Lower leg skin (tissue), 4 donors: Measurements from ENCODE around the gene SH2D3A. TPM values are rescaled to one million over a fixed set of nuclear protein-coding genes. Genes with fewer than 3 reads are reported as not detected.
A peak's percentile ranks its signal among the peaks of the same experiment; 100 is the strongest.

Experiments used
- DNase-seq, 2 donors: peaks; one replicate each; pipeline ENCODE4 v3.0.0-alpha.2; 2019; ENCODE audit warnings: low spot score in 2 of 2
- H3K4me3 ChIP-seq: fragments of 200-600 bp; sonication (generic); 2 replicates; pipeline ENCODE4 v1.5.1; 2017; ENCODE audit warnings: mild to moderate bottlenecking, low read depth; ENCODE audit not compliant: poor library complexity, severe bottlenecking
- CTCF ChIP-seq, 3 donors: fragments of 450-650 bp; IDR thresholded peaks; one replicate each; pipeline ENCODE4 v1.5.1; 2016; ENCODE audit warnings: antibody characterized with exemption in 3 of 3, mild to moderate bottlenecking in 3 of 3, moderate library complexity in 2 of 3
- POLR2A ChIP-seq, 2 donors: fragments of 450-650 bp; IDR thresholded peaks; one replicate each; pipeline ENCODE4 v1.6.1; 2016 to 2017; ENCODE audit warnings: antibody characterized with exemption in 2 of 2, mild to moderate bottlenecking in 1 of 2, moderate library complexity in 1 of 2
- WGBS, 2 donors: methylation state at CpG; one replicate each; pipeline ENCODE4 v1.1.5; 2018; 5-methylcytosine and 5-hydroxymethylcytosine counted together
- intact Hi-C: fragments of 100-400 bp; cut with DNase I; formaldehyde crosslinking; loops from one replicate; pipeline ENCODE4 v1.15.0; 2023; ENCODE audit warnings: low total_unique reads
- total RNA-seq, 4 donors: library from RNA; depleted of rRNA; stranded (reverse); fragments of >200 nt; gene quantifications; one replicate each; pipeline ENCODE4 v1.1.0, GENCODE V29; 2016

The SH2D3A gene
- total RNA-seq, 4 donors from 2014 or later, result 53.0 to 142 (median 62.3) TPM

- intact Hi-C loops, result no loop called here
- DNase-seq, result no peak
- WGBS, 2 donors, result 71% methylated on average over 15 of the region's 15 CpGs
Measured at GRCh38 chr19:6724631-6725492, 42.4 kb downstream of the SH2D3A start.

GRCh38 chr19:6723738-6724137, 43.5 kb downstream of the SH2D3A start:
- DNase-seq, result no peak
- TF ChIP-seq POLR2A (IDR thresholded peaks at IDR 0.05), result no peak
- TF ChIP-seq CTCF (IDR thresholded peaks at IDR 0.05), result no peak
- 54 to 62% methylated on average over 5 of the region's 5 CpGs for WGBS, 2 donors
- intact Hi-C loops, result no loop called here
- H3K4me3 ChIP-seq, result no peak overlapping the region

More at GRCh38 chr19:6724631-6725492, 42.4 kb downstream of the SH2D3A start:
- no peak overlapping the region for H3K4me3 ChIP-seq
- TF ChIP-seq POLR2A (IDR thresholded peaks at IDR 0.05), result no peak
- no peak for TF ChIP-seq CTCF (IDR thresholded peaks at IDR 0.05)

- intact Hi-C loops, result no loop called here
- TF ChIP-seq POLR2A (IDR thresholded peaks at IDR 0.05), result no peak
- TF ChIP-seq CTCF (IDR thresholded peaks at IDR 0.05), result no peak
- no peak overlapping the region for H3K4me3 ChIP-seq
- DNase-seq, result peak in 1 of 2 donors; percentile 51
- WGBS, 2 donors, result 11% methylated on average over 13 of the region's 13 CpGs
Measured at GRCh38 chr19:6723108-6723618, 44.1 kb downstream of the SH2D3A start.

GRCh38 chr19:6721773-6722172, 45.5 kb downstream of the SH2D3A start:
- WGBS, 2 donors, result 73 to 77% methylated on average over 5 of the region's 5 CpGs
- H3K4me3 ChIP-seq, result no peak overlapping the region
- no peak for TF ChIP-seq CTCF (IDR thresholded peaks at IDR 0.05)
- TF ChIP-seq POLR2A (IDR thresholded peaks at IDR 0.05), result no peak
- intact Hi-C loops, result no loop called here
- DNase-seq, result no peak

GRCh38 chr19:6721138-6721474, 46.1 kb downstream of the SH2D3A start:
- H3K4me3 ChIP-seq, result no peak overlapping the region
- intact Hi-C loops, result no loop called here
- DNase-seq, result no peak
- TF ChIP-seq POLR2A (IDR thresholded peaks at IDR 0.05) (no peak), CTCF (IDR thresholded peaks at IDR 0.05) (no peak)
